ENCODE data around the gene CXCL12.

The CXCL12 gene

GRCh38 chr10:44366941-44367630, 17.8 kb downstream of the CXCL12 start:
- no peak for TF ChIP-seq SPI1 (IDR thresholded peaks at IDR 0.05; ENCODE audit: borderline replicate concordance, low read depth)
- TF ChIP-seq CTCF (IDR thresholded peaks at IDR 0.05; ENCODE audit: insufficient read depth, low read length): no peak
- no peak for TF ChIP-seq GABPA (IDR thresholded peaks at IDR 0.05; ENCODE audit: low read depth)
- no peak for TF ChIP-seq REST (IDR thresholded peaks at IDR 0.05; ENCODE audit: insufficient replicate concordance, low read depth)
- TF ChIP-seq POLR2AphosphoS5 (IDR thresholded peaks at IDR 0.05; ENCODE audit: low read depth): no peak
- Histone ChIP-seq H3K4me3 (replicated peaks; ENCODE audit: insufficient read depth, low read length) (no peak overlapping the region), H3K27me3 (ENCODE audit: insufficient read depth, poor library complexity, severe bottlenecking) (no peaks in the 10 kb centered on the region), H3K27ac (replicated peaks) (no peak overlapping the region)
- no peak for DNase-seq (ENCODE audit: low read depth in 1 of 2, low spot score in 1 of 2)

- DNase-seq (ENCODE audit: low read depth in 1 of 2, low spot score in 1 of 2): no peak
- H3K4me3 ChIP-seq (replicated peaks; ENCODE audit: insufficient read depth, low read length): no peak overlapping the region
- TF ChIP-seq CTCF (IDR thresholded peaks at IDR 0.05; ENCODE audit: insufficient read depth, low read length) (no peak), SPI1 (IDR thresholded peaks at IDR 0.05; ENCODE audit: borderline replicate concordance, low read depth) (no peak), REST (IDR thresholded peaks at IDR 0.05; ENCODE audit: insufficient replicate concordance, low read depth) (no peak), GABPA (IDR thresholded peaks at IDR 0.05; ENCODE audit: low read depth) (no peak), POLR2AphosphoS5 (IDR thresholded peaks at IDR 0.05; ENCODE audit: low read depth) (no peak)
- H3K27me3 ChIP-seq (ENCODE audit: insufficient read depth, poor library complexity, severe bottlenecking): no peaks in the 10 kb centered on the region
- no peak overlapping the region for H3K27ac ChIP-seq (replicated peaks)
These were observed 20.3 kb downstream of the CXCL12 start for GRCh38 chr10:44364566-44364965.

- no peak for DNase-seq (ENCODE audit: low read depth in 1 of 2, low spot score in 1 of 2)
- no peak for TF ChIP-seq CTCF (IDR thresholded peaks at IDR 0.05; ENCODE audit: insufficient read depth, low read length)
- TF ChIP-seq GABPA (IDR thresholded peaks at IDR 0.05; ENCODE audit: low read depth): no peak
- TF ChIP-seq POLR2AphosphoS5 (IDR thresholded peaks at IDR 0.05; ENCODE audit: low read depth): no peak
- TF ChIP-seq REST (IDR thresholded peaks at IDR 0.05; ENCODE audit: insufficient replicate concordance, low read depth): no peak
- TF ChIP-seq SPI1 (IDR thresholded peaks at IDR 0.05; ENCODE audit: borderline replicate concordance, low read depth): no peak
- Histone ChIP-seq H3K4me3 (replicated peaks; ENCODE audit: insufficient read depth, low read length) (no peak overlapping the region), H3K27me3 (ENCODE audit: insufficient read depth, poor library complexity, severe bottlenecking) (no peaks in the 10 kb centered on the region), H3K27ac (replicated peaks) (no peak overlapping the region)
These were observed 21.2 kb downstream of the CXCL12 start for GRCh38 chr10:44363716-44364115.
